Astrocyte (in vitro differentiated cells and primary cell): ENCODE measurements around the gene MPP2. TPM values are rescaled to one million over a fixed set of nuclear protein-coding genes. Genes with fewer than 3 reads are reported as not detected.

Source experiments
- DNase-seq: peaks from one replicate; pipeline ENCODE4 v3.0.0-alpha.2; 2010; ENCODE audit warnings: low read depth
- FAIRE-seq: peaks from 2 replicates; lab custom pipeline; 2011; peaks lifted over from hg19 to GRCh38; lab: Jason Lieb, UNC
- H2AFZ ChIP-seq: 2 replicates; pipeline ENCODE4 v1.6.0; 2012; ENCODE audit warnings: low read depth, low read length, inconsistent platforms
- H3K27ac ChIP-seq: 2 replicates; pipeline ENCODE4 v1.5.1; 2011; ENCODE audit warnings: low read depth, low read length, inconsistent platforms
- H3K27me3 ChIP-seq: 2 replicates; pipeline ENCODE4 v1.6.0; 2011; ENCODE audit warnings: low read length, inconsistent platforms; ENCODE audit not compliant: insufficient read depth
- H3K36me3 ChIP-seq: 2 replicates; pipeline ENCODE4 v1.5.1; 2011; ENCODE audit warnings: low read length, inconsistent platforms; ENCODE audit not compliant: insufficient read depth
- H3K4me1 ChIP-seq: 2 replicates; pipeline ENCODE4 v1.5.1; 2011; ENCODE audit warnings: low read length, inconsistent platforms; ENCODE audit not compliant: insufficient read depth
- H3K4me2 ChIP-seq: 2 replicates; pipeline ENCODE4 v1.6.0; 2012; ENCODE audit warnings: low read length, inconsistent platforms
- H3K4me3 ChIP-seq: 2 replicates; pipeline ENCODE4 v1.5.1; 2011; ENCODE audit warnings: low read depth, mild to moderate bottlenecking, low read length, inconsistent platforms; ENCODE audit not compliant: insufficient read depth
- H3K79me2 ChIP-seq: 2 replicates; pipeline ENCODE4 v1.6.0; 2012; ENCODE audit warnings: mild to moderate bottlenecking, low read length, inconsistent platforms; ENCODE audit not compliant: insufficient read depth
- H3K9ac ChIP-seq: 2 replicates; pipeline ENCODE4 v1.6.0; 2012; ENCODE audit warnings: mild to moderate bottlenecking, low read length, inconsistent platforms
- H3K9me3 ChIP-seq: 2 replicates; pipeline ENCODE4 v1.5.1; 2012; ENCODE audit warnings: low read depth, mild to moderate bottlenecking, low read length, inconsistent platforms; ENCODE audit not compliant: insufficient read depth
- H4K20me1 ChIP-seq: 2 replicates; pipeline ENCODE4 v1.6.0; 2012; ENCODE audit warnings: low read length, inconsistent platforms; ENCODE audit not compliant: insufficient read depth
- H3K27ac Mint-ChIP-seq: one replicate; pipeline ENCODE4 v1.8.0; 2021; ENCODE audit warnings: mild to moderate bottlenecking, mixed read lengths; ENCODE audit not compliant: unreplicated experiment
- H3K27me3 Mint-ChIP-seq: one replicate; pipeline ENCODE4 v1.8.0; 2021; ENCODE audit warnings: low read depth, mixed read lengths; ENCODE audit not compliant: unreplicated experiment
- H3K36me3 Mint-ChIP-seq: one replicate; pipeline ENCODE4 v1.8.0; 2021; ENCODE audit warnings: low read depth, mixed read lengths; ENCODE audit not compliant: unreplicated experiment
- H3K4me1 Mint-ChIP-seq: one replicate; pipeline ENCODE4 v1.8.0; 2021; ENCODE audit warnings: low read depth, mixed read lengths; ENCODE audit not compliant: unreplicated experiment
- H3K4me3 Mint-ChIP-seq: one replicate; pipeline ENCODE4 v1.8.0; 2021; ENCODE audit warnings: mild to moderate bottlenecking, moderate library complexity, mixed read lengths; ENCODE audit not compliant: unreplicated experiment
- H3K9me3 Mint-ChIP-seq: one replicate; pipeline ENCODE4 v1.8.0; 2021; ENCODE audit warnings: mild to moderate bottlenecking, mixed read lengths; ENCODE audit not compliant: unreplicated experiment
- EZH2 ChIP-seq: IDR thresholded peaks from 2 replicates; pipeline ENCODE4 v1.6.1; 2012; ENCODE audit warnings: mild to moderate bottlenecking, low read length, inconsistent platforms; ENCODE audit not compliant: insufficient read depth
- total RNA-seq: library from RNA; stranded (reverse); gene quantifications from 2 replicates; pipeline ENCODE4 v1.2.1, GENCODE V29; 2021
- TF ChIP-seq, protein P1 (sequence below): IDR thresholded peaks from 2 replicates; pipeline ENCODE4 v1.5.1; 2011; ENCODE audit warnings: low read depth, mild to moderate bottlenecking, inconsistent platforms, low read length, moderate library complexity; ENCODE audit not compliant: insufficient read depth

Gene MPP2
- total RNA-seq, 1 donor from 2014 or later: 8.0 TPM

DNA sequence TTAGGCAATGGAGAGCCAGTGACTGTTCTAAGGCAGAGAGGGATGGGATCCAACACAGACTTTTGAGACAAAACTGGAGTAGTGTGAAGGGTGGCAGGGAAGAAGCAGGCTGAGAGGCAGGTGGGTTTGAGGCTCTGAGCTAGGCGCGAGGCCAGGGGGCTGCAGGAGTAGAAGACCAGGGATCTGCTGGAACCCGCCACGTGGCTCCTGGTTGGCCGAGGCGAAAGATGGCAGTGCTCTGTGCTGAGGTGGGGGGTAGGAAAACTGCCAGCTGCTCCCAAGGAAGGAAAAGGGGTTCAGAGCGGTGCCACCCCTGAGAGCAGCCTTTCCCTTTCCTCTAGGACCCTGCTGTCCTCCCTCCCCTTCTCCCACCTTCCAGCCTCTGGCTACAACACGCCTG lies 54.8 kb downstream of the MPP2 start:
- H3K4me2 ChIP-seq: no peak overlapping the region
- no peak overlapping the region for H3K4me3 ChIP-seq
- Mint-ChIP-seq H3K27me3 (peaks cover 61% of the 10 kb centered on the region), H3K4me1 (no peaks in the 10 kb centered on the region), H3K27ac (no peak overlapping the region), H3K4me3 (no peak overlapping the region), H3K9me3 (no peaks in the 10 kb centered on the region), H3K36me3 (no peaks in the 10 kb centered on the region)
- no peak for FAIRE-seq
- H2AFZ ChIP-seq: no peak overlapping the region
- H3K9ac ChIP-seq: no peak overlapping the region
- H4K20me1 ChIP-seq: no peaks in the 10 kb centered on the region
- H3K4me1 ChIP-seq: no peaks in the 10 kb centered on the region
- H3K27ac ChIP-seq: no peak overlapping the region
- no peaks in the 10 kb centered on the region for H3K9me3 ChIP-seq
- H3K79me2 ChIP-seq: no peaks in the 10 kb centered on the region
- no peak for DNase-seq
- TF ChIP-seq, protein P1, sequence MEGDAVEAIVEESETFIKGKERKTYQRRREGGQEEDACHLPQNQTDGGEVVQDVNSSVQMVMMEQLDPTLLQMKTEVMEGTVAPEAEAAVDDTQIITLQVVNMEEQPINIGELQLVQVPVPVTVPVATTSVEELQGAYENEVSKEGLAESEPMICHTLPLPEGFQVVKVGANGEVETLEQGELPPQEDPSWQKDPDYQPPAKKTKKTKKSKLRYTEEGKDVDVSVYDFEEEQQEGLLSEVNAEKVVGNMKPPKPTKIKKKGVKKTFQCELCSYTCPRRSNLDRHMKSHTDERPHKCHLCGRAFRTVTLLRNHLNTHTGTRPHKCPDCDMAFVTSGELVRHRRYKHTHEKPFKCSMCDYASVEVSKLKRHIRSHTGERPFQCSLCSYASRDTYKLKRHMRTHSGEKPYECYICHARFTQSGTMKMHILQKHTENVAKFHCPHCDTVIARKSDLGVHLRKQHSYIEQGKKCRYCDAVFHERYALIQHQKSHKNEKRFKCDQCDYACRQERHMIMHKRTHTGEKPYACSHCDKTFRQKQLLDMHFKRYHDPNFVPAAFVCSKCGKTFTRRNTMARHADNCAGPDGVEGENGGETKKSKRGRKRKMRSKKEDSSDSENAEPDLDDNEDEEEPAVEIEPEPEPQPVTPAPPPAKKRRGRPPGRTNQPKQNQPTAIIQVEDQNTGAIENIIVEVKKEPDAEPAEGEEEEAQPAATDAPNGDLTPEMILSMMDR: no peak
- TF ChIP-seq EZH2: no peak
- H3K36me3 ChIP-seq: no peaks in the 10 kb centered on the region
- H3K27me3 ChIP-seq: peaks cover 36% of the 10 kb centered on the region

DNA sequence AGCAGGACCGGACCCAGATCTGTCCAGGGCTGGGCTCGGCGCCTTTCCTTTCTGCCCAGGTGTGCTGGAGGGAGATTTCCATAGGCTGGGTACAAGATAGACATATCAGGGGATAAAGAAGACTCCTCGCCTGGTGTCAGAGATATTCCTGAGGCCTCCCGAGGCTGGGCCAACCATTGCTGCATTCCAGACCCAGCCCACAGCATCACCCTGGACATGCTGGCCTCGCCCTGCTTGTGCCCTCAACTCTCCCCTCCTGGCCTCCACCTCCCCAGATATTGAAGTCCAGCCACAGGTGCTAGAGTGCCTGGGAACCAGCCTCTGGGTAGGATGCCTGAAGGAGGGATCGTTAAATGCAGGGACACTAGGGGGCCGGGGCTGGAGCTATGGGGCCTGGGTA lies 58.2 kb downstream of the MPP2 start:
- Mint-ChIP-seq H3K4me1 (no peaks in the 10 kb centered on the region), H3K9me3 (no peaks in the 10 kb centered on the region), H3K27ac (no peak overlapping the region), H3K27me3 (peaks cover 36% of the 10 kb centered on the region), H3K4me3 (no peak overlapping the region), H3K36me3 (no peaks in the 10 kb centered on the region)
- no peak overlapping the region for H2AFZ ChIP-seq
- FAIRE-seq (no peak), DNase-seq (no peak)
- no peak overlapping the region for H3K4me3 ChIP-seq
- no peak overlapping the region for H3K27ac ChIP-seq
- no peak for TF ChIP-seq EZH2
- TF ChIP-seq, protein P1: no peak
- no peaks in the 10 kb centered on the region for H4K20me1 ChIP-seq
- no peaks in the 10 kb centered on the region for H3K36me3 ChIP-seq
- no peaks in the 10 kb centered on the region for H3K9me3 ChIP-seq
- H3K27me3 ChIP-seq: peaks cover 12% of the 10 kb centered on the region
- H3K9ac ChIP-seq: no peak overlapping the region
- H3K79me2 ChIP-seq: no peaks in the 10 kb centered on the region
- H3K4me2 ChIP-seq: no peak overlapping the region
- no peaks in the 10 kb centered on the region for H3K4me1 ChIP-seq

DNA sequence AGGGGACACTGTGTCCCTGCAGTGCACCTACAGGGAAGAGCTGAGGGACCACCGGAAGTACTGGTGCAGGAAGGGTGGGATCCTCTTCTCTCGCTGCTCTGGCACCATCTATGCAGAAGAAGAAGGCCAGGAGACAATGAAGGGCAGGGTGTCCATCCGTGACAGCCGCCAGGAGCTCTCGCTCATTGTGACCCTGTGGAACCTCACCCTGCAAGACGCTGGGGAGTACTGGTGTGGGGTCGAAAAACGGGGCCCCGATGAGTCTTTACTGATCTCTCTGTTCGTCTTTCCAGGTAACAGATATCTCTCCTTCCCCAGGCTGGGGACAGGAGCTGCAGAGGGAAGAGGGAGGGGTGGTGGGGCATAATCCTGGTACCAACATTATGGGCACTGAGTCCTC lies 58.7 kb downstream of the MPP2 start:
- Histone ChIP-seq H3K4me2 (no peak overlapping the region), H3K4me3 (no peak overlapping the region), H3K9ac (no peak overlapping the region), H3K79me2 (no peaks in the 10 kb centered on the region), H3K9me3 (no peaks in the 10 kb centered on the region), H3K27ac (no peak overlapping the region), H3K4me1 (no peaks in the 10 kb centered on the region), H3K36me3 (no peaks in the 10 kb centered on the region), H2AFZ (no peak overlapping the region), H3K27me3 (peaks cover 12% of the 10 kb centered on the region), H4K20me1 (no peaks in the 10 kb centered on the region)
- H3K27me3 Mint-ChIP-seq: peaks cover 30% of the 10 kb centered on the region
- no peak overlapping the region for H3K4me3 Mint-ChIP-seq
- no peaks in the 10 kb centered on the region for H3K4me1 Mint-ChIP-seq
- no peaks in the 10 kb centered on the region for H3K36me3 Mint-ChIP-seq
- no peaks in the 10 kb centered on the region for H3K9me3 Mint-ChIP-seq
- TF ChIP-seq, protein P1: no peak
- no peak for TF ChIP-seq EZH2
- peak overlapping the region; percentile 26 for H3K27ac Mint-ChIP-seq
- DNase-seq (no peak), FAIRE-seq (no peak)
